ENCODE results near the gene PABPN1.
A peak's percentile ranks its signal among the peaks of the same experiment; 100 is the strongest.

The PABPN1 gene

GRCh38 chr14:23326491-23327332, 5.5 kb downstream of the PABPN1 start:
- DNase-seq, result no peak

- peak in 4 of 5 experiments; percentile 38 to 66 (median 48) for DNase-seq
Measured at GRCh38 chr14:23327947-23328744, 6.9 kb downstream of the PABPN1 start.

DNA sequence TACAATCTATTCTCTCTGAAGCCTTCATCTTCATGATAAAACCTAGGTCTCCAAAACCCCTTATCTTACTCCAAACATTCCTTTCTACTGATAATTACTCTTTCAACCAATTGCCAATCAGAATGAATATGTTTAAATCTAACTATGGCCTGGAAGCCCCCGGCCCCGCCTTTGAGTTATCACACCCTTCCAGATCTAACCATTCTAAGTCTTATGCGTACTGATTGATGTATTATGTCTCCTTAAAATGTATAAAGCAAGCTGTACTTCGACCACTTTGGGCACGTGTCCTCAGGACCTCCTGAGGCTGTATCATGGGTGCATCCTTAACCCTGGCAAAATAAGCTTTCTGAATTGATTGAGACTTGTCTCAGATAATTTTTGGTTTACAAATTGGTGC, 14.4 kb downstream of the PABPN1 start:
- DNase-seq, result no peak

DNA sequence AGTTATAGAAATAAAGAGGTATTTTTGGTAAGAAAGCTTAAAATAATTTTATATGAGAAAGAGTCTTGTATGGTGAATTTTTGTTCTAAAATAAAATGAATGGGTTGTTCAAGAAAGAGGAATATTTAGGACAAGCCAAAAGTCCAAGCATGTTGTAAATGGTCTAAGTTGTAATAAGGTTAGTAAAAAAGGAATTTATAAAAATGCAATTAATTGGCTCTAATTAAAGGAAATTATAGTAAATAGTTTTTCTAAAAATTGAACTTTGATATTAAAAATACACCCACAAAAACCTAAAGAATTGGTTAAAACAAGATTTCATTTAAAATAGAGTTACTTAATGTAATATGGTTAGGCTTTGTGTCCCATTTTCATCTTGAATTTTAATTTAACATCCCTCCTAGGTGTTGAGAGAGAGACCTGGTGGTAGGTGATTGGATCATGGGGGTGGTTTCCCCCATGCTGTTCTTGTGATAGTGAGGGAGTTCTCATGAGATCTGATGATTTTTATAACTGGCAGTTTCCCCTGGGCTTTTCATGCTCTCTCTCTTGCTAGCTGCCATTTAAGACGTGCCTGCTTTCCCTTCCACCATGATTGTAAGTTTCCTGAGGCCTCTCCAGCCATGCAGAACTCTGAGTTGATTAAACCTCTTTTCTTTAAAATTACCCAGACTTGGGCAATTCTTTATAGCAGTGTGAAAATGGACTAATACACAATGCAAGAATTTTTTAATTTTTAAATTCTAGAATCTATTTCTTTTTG, 18.4 kb downstream of the PABPN1 start:
- no peak for DNase-seq

DNA sequence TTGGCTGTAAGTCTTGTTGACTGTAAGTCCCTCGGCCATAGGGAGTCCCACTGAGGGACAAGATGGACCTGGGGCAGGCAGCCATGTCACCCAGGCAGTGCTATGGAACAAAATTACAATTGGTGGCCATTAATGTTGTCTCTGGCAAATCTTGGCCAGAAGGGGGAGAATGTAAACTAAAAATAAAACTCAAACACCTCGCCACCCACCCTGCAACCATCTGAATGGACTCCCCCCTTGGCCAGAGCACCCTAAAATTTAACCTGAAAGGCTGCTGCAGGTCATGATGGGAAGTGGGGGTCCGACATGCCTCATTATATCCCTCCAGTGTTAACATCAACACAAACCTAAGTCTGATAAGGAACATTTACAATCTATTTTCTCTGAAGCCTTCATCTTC, 23.2 kb downstream of the PABPN1 start:
- DNase-seq, result no peak

GRCh38 chr14:23345987-23346692, 24.9 kb downstream of the PABPN1 start:
- no peak for DNase-seq

GRCh38 chr14:23346693-23347405, 25.6 kb downstream of the PABPN1 start:
- DNase-seq, result no peak

DNA sequence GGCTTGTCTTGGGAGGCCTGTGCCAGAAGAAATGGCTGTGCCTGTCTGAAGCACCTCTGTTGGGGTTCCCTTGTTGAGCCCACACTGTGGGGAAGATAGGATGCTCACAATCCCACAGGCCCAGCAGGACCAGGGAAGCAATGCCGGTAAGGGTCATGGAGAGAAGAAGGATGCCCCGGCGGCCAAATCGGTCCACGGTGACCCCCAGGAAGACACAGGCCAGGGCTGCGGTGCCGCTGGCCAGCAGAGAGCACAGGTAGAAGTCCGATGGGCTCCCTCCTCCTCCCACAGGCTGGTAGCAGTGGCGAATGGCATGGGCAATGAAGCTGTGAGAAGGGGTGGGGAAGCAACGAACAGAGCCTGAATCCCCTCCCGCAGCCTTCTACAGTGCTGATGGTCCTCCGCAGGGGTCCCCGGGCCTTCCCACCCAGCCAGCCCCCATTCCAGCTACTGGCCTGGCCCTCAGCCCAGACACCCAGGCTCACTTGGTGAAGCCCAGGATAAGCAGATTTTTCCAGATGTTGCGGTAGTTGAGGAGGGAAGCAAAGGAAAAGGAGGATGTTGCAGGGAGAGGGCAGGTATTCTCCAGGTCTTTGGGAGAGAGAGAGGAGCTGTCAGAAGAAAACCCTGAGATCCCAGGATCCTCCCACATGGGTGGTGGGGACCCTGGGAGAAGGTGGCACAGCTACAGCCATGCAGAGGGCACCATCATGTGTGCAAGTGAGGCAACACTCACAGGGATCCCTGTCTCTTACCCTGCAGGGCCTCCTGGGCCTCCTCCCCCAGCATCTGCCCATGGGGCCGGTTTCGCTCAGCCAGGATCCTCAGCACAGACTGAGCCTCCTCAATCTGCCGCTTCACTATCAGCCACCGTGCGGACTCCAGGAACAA, 26.4 kb downstream of the PABPN1 start:
- DNase-seq, result no peak

GRCh38 chr14:23348297-23348655, 27.0 kb downstream of the PABPN1 start:
- DNase-seq, result no peak

DNA sequence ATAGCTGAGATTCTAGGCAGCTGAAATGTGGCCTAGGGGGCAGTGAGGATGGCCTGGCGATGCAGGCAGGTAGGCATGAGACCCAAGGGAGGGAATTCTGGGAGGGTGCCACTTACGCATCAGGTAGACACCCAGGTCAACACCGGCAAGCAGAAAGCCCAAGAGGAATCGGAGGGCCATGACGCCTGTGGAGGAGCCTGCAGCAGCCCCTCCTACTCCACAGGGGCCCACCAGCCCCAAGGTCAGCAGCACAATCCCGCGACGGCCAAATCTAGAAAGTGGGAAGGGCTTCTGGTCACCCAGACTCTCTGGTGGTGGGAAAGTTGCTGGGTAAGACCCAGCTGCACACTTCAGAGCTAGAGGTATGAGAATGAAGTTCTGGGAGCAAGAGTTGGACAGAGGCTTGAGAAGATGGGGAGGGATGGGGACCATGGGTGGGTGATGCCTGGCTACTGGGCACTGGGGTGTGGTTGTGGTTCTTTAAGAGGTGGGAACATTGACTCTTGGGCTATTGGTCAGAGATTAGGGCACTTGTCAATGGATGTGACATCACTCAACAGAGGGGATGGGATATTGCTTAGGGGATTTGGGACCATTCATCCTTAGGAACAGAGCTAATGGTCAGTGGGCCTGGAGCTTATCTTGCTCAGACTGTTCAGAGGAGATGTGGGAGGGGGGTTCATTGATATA, 28.0 kb downstream of the PABPN1 start:
- DNase-seq, result no peak

- no peak for DNase-seq
Measured at GRCh38 chr14:23351681-23352505, 30.6 kb downstream of the PABPN1 start.

GRCh38 chr14:23352506-23353432, 31.5 kb downstream of the PABPN1 start, which contains the start of gene SLC22A17:
SLC22A17 (minus strand) TSS chr14:23352887.
- peak in 4 of 5 experiments; percentile 16 to 71 (median 38) for DNase-seq

- no peak for DNase-seq
Measured at GRCh38 chr14:23353433-23353780, 32.1 kb downstream of the PABPN1 start.

- no peak for DNase-seq
Measured at GRCh38 chr14:23354990-23355389, 33.7 kb downstream of the PABPN1 start.

DNA sequence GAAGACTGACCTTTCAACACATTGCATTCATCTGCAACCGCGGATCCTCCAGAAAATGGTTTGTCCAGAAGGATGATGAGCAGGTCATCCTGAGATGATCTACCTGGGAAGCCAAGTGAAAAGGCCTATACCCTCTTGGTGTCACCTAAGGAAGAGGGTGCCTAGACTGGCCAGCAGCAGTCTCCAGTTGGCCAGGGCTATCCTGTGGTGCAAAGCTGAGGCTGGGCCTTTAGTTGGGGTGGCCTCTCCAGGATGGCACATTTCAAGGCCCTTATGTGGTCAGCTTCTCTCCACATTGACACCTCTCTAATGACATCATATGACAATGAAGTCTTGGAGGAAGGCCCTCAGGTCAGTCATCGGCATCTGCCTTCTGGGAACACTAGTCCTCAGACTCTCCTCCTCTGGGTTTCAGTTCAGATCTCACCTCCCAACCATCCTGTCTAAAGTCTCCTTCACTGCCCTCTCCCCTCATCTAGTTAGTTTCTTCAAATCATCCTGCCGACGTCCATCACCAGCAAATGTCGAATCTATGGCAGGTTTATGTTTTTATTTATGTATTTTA, 34.7 kb downstream of the PABPN1 start:
- DNase-seq, result no peak

- no peak for DNase-seq
Measured at GRCh38 chr14:23356662-23357061, 35.4 kb downstream of the PABPN1 start.

GRCh38 chr14:23357261-23357660, 36.0 kb downstream of the PABPN1 start:
- DNase-seq, result no peak

- DNase-seq, result no peak
Measured at GRCh38 chr14:23358042-23358441, 36.8 kb downstream of the PABPN1 start.

Measured in T-helper 2 cell (primary cell).